Stomach (tissue), 4 donors: Measurements from ENCODE around the gene IFNAR1.

Experiments used
- POLR2A ChIP-seq, 4 donors: fragments of 450-650 bp; IDR thresholded peaks; one replicate each; pipeline ENCODE4 v1.6.1; 2016; ENCODE audit warnings: antibody characterized with exemption in 4 of 4, control low read depth in 2 of 4, mild to moderate bottlenecking in 1 of 4, moderate library complexity in 1 of 4
- POLR2AphosphoS5 ChIP-seq, 3 donors: sonication (generic); formaldehyde crosslinking; IDR thresholded peaks; one replicate each; pipeline ENCODE4 v1.6.1; 2016; ENCODE audit warnings: antibody characterized with exemption in 3 of 3
- TF ChIP-seq, protein P1 (sequence below), 7 experiments: fragments of 450-650 bp in 4 of 7; fragments of 200-600 bp in 3 of 7; sonication (generic) in 3 of 7; IDR thresholded peaks; one replicate each; pipeline ENCODE4 v1.5.1; 2016 to 2019; ENCODE audit warnings: antibody characterized with exemption in 7 of 7, control low read depth in 2 of 7, mild to moderate bottlenecking in 1 of 7

DNA sequence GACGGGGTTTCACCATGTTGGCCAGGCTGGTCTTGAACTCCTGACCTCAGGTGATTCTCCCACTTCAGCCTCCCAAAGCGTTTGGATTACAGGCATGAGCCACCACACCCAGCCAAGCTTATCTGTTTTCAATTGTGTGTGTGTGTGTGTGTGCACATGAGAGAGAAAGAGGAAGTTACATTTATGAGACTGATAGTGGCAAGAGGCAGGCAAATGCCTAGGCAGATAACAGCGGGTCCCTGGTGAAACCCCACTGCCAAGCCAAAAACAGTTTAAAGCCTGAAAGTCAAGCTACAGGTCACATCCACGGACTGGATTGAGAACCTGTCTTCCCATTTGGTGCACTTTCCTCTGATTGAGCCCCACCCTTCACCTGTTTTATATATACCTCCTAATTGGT lies 43.4 kb downstream of the IFNAR1 start:
- TF ChIP-seq POLR2A (IDR thresholded peaks at IDR 0.05) (no peak), POLR2AphosphoS5 (IDR thresholded peaks at IDR 0.05) (peak in 1 of 3 donors; percentile 28)
- TF ChIP-seq, protein P1, sequence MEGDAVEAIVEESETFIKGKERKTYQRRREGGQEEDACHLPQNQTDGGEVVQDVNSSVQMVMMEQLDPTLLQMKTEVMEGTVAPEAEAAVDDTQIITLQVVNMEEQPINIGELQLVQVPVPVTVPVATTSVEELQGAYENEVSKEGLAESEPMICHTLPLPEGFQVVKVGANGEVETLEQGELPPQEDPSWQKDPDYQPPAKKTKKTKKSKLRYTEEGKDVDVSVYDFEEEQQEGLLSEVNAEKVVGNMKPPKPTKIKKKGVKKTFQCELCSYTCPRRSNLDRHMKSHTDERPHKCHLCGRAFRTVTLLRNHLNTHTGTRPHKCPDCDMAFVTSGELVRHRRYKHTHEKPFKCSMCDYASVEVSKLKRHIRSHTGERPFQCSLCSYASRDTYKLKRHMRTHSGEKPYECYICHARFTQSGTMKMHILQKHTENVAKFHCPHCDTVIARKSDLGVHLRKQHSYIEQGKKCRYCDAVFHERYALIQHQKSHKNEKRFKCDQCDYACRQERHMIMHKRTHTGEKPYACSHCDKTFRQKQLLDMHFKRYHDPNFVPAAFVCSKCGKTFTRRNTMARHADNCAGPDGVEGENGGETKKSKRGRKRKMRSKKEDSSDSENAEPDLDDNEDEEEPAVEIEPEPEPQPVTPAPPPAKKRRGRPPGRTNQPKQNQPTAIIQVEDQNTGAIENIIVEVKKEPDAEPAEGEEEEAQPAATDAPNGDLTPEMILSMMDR (IDR thresholded peaks at IDR 0.05), result no peak
